ENCODE data around the gene WLS.
"Not testable (repeated sequence)": the region's sequence is repeated elsewhere in the genome, so short reads cannot be mapped to it uniquely, and the experiment has no call there.

WLS gene

GRCh38 chr1:68197891-68198290, 34.4 kb downstream of the WLS start:
- FAIRE-seq, result no peak

GRCh38 chr1:68197461-68197860, 34.9 kb downstream of the WLS start:
- no peak for FAIRE-seq

- no peak for FAIRE-seq
Measured at GRCh38 chr1:68196676-68197075, 35.6 kb downstream of the WLS start.

GRCh38 chr1:68191717-68192116, 40.6 kb downstream of the WLS start:
- FAIRE-seq, result no peak

- no peak for FAIRE-seq
Measured at GRCh38 chr1:68188644-68189340, 43.5 kb downstream of the WLS start.

- FAIRE-seq, result no peak
Measured at GRCh38 chr1:68188060-68188538, 44.2 kb downstream of the WLS start.

GRCh38 chr1:68185743-68186142, 46.6 kb downstream of the WLS start:
- no peak for FAIRE-seq

- no peak for FAIRE-seq
Measured at GRCh38 chr1:68183895-68184294, 48.4 kb downstream of the WLS start.

- FAIRE-seq, result no peak
Measured at GRCh38 chr1:68181165-68181556, 51.2 kb downstream of the WLS start.

- no peak for FAIRE-seq
Measured at GRCh38 chr1:68180441-68181164, 51.7 kb downstream of the WLS start.

GRCh38 chr1:68178821-68179490, 53.4 kb downstream of the WLS start:
- no peak for FAIRE-seq

GRCh38 chr1:68175621-68176398, 56.5 kb downstream of the WLS start:
- FAIRE-seq, result no peak

GRCh38 chr1:68174738-68175113, 57.6 kb downstream of the WLS start:
- FAIRE-seq, result no peak

GRCh38 chr1:68173936-68174737, 58.2 kb downstream of the WLS start:
- FAIRE-seq, result no peak

GRCh38 chr1:68173283-68173935, 58.9 kb downstream of the WLS start:
- no peak for FAIRE-seq

GRCh38 chr1:68171795-68172194, 60.5 kb downstream of the WLS start:
- FAIRE-seq, result not testable (repeated sequence)

GRCh38 chr1:68168545-68169171, 63.7 kb downstream of the WLS start:
- no peak for FAIRE-seq

GRCh38 chr1:68167211-68167610, 65.1 kb downstream of the WLS start:
- no peak for FAIRE-seq

- FAIRE-seq, result no peak
Measured at GRCh38 chr1:68166348-68166747, 66.0 kb downstream of the WLS start.

GRCh38 chr1:68165665-68166064, 66.7 kb downstream of the WLS start:
- FAIRE-seq, result no peak

- no peak for FAIRE-seq
Measured at GRCh38 chr1:68164918-68165317, 67.4 kb downstream of the WLS start.

All from colon (tissue), 2 donors.